OCI-LY3 (cell line): ENCODE results near the gene MET.

Experiments used
- CTCF ChIP-seq: fragments of 200-600, 300-600 bp; sonication (generic); IDR thresholded peaks from 2 replicates; pipeline ENCODE4 v1.5.1; 2014; ENCODE audit warnings: antibody characterized with exemption, low read length, low read depth
- EZH2phosphoT487 ChIP-seq: fragments of 200-600 bp; shearing (Covaris generic); IDR thresholded peaks from 2 replicates; pipeline ENCODE4 v1.6.1; 2018; ENCODE audit warnings: antibody characterized with exemption, mixed run types, low read depth

- TF ChIP-seq CTCF, result no peak
- no peak for TF ChIP-seq EZH2phosphoT487
Measured at GRCh38 chr7:116804471-116804870, 132.5 kb downstream of the MET start.
